GM11168 (cell line): ENCODE measurements around the gene TMEM53.
"Not testable (repeated sequence)": the region's sequence is repeated elsewhere in the genome, so short reads cannot be mapped to it uniquely, and the experiment has no call there.

Source experiments
- in situ Hi-C: fragments of 300-500 bp; cut with MboI; formaldehyde crosslinking; loops from one replicate; pipeline ENCODE4 v1.12.0; 2022; ENCODE audit warnings: low sequenced_read_pairs; ENCODE audit not compliant: unreplicated experiment

Gene TMEM53

GRCh38 chr1:44675186-44675585 lies 905 bp upstream of the TMEM53 start:
- in situ Hi-C loops: no loop called here

GRCh38 chr1:44673675-44674112 lies 587 bp downstream of the TMEM53 start:
- in situ Hi-C loops: no loop called here

- in situ Hi-C loops: no loop called here
Observed at GRCh38 chr1:44672961-44673674, 1.2 kb downstream of the TMEM53 start.

GRCh38 chr1:44672254-44672955 lies 1.9 kb downstream of the TMEM53 start:
- in situ Hi-C loops: no loop called here

- in situ Hi-C loops: no loop called here
Observed at GRCh38 chr1:44670751-44671640, 3.3 kb downstream of the TMEM53 start.

- in situ Hi-C loops: not testable (repeated sequence)
Observed at GRCh38 chr1:44666719-44667118, 7.6 kb downstream of the TMEM53 start.

GRCh38 chr1:44664730-44665370 lies 9.4 kb downstream of the TMEM53 start:
- in situ Hi-C loops: no loop called here

- in situ Hi-C loops: no loop called here
Observed at GRCh38 chr1:44663417-44663816, 10.9 kb downstream of the TMEM53 start.

GRCh38 chr1:44662683-44663030 lies 11.6 kb downstream of the TMEM53 start:
- in situ Hi-C loops: no loop called here

GRCh38 chr1:44661781-44662682 lies 12.2 kb downstream of the TMEM53 start:
- in situ Hi-C loops: no loop called here

GRCh38 chr1:44660176-44660575 lies 14.1 kb downstream of the TMEM53 start:
- in situ Hi-C loops: no loop called here

GRCh38 chr1:44659566-44659965 lies 14.7 kb downstream of the TMEM53 start:
- in situ Hi-C loops: no loop called here

- in situ Hi-C loops: no loop called here
Observed at GRCh38 chr1:44655609-44656008, 18.7 kb downstream of the TMEM53 start.

GRCh38 chr1:44654621-44655187 lies 19.6 kb downstream of the TMEM53 start:
- in situ Hi-C loops: no loop called here

GRCh38 chr1:44653107-44653964 lies 20.9 kb downstream of the TMEM53 start:
- in situ Hi-C loops: no loop called here

GRCh38 chr1:44652445-44653106 lies 21.7 kb downstream of the TMEM53 start:
- in situ Hi-C loops: no loop called here

- in situ Hi-C loops: no loop called here
Observed at GRCh38 chr1:44651069-44651468, 23.2 kb downstream of the TMEM53 start.
